ENCODE results near the gene ITGB5. TPM values are rescaled to one million over a fixed set of nuclear protein-coding genes. Genes with fewer than 3 reads are reported as not detected.

ITGB5 gene
- polyA plus RNA-seq, 1 experiment, result 393 TPM

GRCh38 chr3:124839896-124840295, 47.3 kb downstream of the ITGB5 start:
- DNase-seq (ENCODE audit: low read depth), result no peak
- Histone ChIP-seq H3K36me3 (ENCODE audit: control insufficient read depth, insufficient read depth, low read length) (peaks cover 4% of the 10 kb centered on the region), H3K27me3 (ENCODE audit: control insufficient read depth, insufficient read depth, low read length) (no peaks in the 10 kb centered on the region), H3K4me3 (ENCODE audit: low read depth, low read length) (no peak overlapping the region)
- TF ChIP-seq, protein P1, sequence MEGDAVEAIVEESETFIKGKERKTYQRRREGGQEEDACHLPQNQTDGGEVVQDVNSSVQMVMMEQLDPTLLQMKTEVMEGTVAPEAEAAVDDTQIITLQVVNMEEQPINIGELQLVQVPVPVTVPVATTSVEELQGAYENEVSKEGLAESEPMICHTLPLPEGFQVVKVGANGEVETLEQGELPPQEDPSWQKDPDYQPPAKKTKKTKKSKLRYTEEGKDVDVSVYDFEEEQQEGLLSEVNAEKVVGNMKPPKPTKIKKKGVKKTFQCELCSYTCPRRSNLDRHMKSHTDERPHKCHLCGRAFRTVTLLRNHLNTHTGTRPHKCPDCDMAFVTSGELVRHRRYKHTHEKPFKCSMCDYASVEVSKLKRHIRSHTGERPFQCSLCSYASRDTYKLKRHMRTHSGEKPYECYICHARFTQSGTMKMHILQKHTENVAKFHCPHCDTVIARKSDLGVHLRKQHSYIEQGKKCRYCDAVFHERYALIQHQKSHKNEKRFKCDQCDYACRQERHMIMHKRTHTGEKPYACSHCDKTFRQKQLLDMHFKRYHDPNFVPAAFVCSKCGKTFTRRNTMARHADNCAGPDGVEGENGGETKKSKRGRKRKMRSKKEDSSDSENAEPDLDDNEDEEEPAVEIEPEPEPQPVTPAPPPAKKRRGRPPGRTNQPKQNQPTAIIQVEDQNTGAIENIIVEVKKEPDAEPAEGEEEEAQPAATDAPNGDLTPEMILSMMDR (IDR thresholded peaks at IDR 0.05; ENCODE audit: insufficient read depth, low read depth, low read length), result no peak
- CTCF ChIA-PET, result no interaction called here
- POLR2A ChIA-PET, result no interaction called here

- CTCF ChIA-PET, result no interaction called here
- TF ChIP-seq, protein P1 (IDR thresholded peaks at IDR 0.05; ENCODE audit: insufficient read depth, low read depth, low read length), result no peak
- POLR2A ChIA-PET, result no interaction called here
These were observed 48.2 kb downstream of the ITGB5 start for GRCh38 chr3:124838963-124839362.

DNA sequence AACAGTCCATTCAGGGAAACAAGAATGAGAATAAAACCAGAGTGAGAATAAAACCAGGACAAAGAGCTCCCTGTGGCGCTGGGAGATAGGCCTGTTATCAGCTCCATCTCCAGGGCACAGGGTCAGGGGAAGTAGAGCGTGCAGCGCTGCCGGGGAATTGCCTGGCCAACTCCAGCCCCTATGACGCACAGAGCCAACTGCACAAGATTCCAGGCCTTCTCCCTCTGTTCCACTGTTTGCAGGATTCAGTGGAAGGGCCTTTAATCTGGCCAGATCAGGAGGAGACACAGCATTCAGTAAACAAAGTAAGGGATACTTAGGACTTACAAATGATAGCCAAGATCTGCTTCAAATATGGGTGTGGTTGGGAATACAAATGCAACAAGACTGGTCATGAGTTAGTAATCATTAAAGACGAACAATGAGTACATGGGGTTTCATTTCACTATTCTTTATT, 49.4 kb downstream of the ITGB5 start:
- ChIA-PET CTCF (interaction anchor here (1.0 to 1.1 kb wide), 2 partner anchors 11 to 38 kb away, joined by 3 read pairs; no protein-coding TSS in a partner anchor), POLR2A (no interaction called here)

More at GRCh38 chr3:124838963-124839362, 48.2 kb downstream of the ITGB5 start:
- no peak for DNase-seq (ENCODE audit: low read depth)
- Histone ChIP-seq H3K27me3 (ENCODE audit: control insufficient read depth, insufficient read depth, low read length) (no peaks in the 10 kb centered on the region), H3K36me3 (ENCODE audit: control insufficient read depth, insufficient read depth, low read length) (peaks cover 4% of the 10 kb centered on the region), H3K4me3 (ENCODE audit: low read depth, low read length) (no peak overlapping the region)

GRCh38 chr3:124837065-124837464, 50.1 kb downstream of the ITGB5 start:
- DNase-seq (ENCODE audit: low read depth), result no peak
- no peaks in the 10 kb centered on the region for H3K27me3 ChIP-seq (ENCODE audit: control insufficient read depth, insufficient read depth, low read length)
- peaks cover 3% of the 10 kb centered on the region; the same call in 1 of the 2 replicates for H3K36me3 ChIP-seq (ENCODE audit: control insufficient read depth, insufficient read depth, low read length)
- TF ChIP-seq, protein P1 (IDR thresholded peaks at IDR 0.05; ENCODE audit: insufficient read depth, low read depth, low read length), result no peak
- H3K4me3 ChIP-seq (ENCODE audit: low read depth, low read length), result no peak overlapping the region
- POLR2A ChIA-PET, result no interaction called here
- CTCF ChIA-PET, result interaction anchor here (0.7 to 1.1 kb wide), 3 partner anchors 8 to 38 kb away, joined by 3 read pairs; no protein-coding TSS in a partner anchor

More for the DNA sequence above, 49.4 kb downstream of the ITGB5 start:
- Histone ChIP-seq H3K27me3 (ENCODE audit: control insufficient read depth, insufficient read depth, low read length) (no peaks in the 10 kb centered on the region), H3K4me3 (ENCODE audit: low read depth, low read length) (no peak overlapping the region), H3K36me3 (ENCODE audit: control insufficient read depth, insufficient read depth, low read length) (peaks cover 3% of the 10 kb centered on the region; the same call in 1 of the 2 replicates)
- TF ChIP-seq, protein P1 (IDR thresholded peaks at IDR 0.05; ENCODE audit: insufficient read depth, low read depth, low read length), result no peak
- peak; percentile 80 for DNase-seq (ENCODE audit: low read depth)

GRCh38 chr3:124836448-124836847, 50.7 kb downstream of the ITGB5 start:
- H3K27me3 ChIP-seq (ENCODE audit: control insufficient read depth, insufficient read depth, low read length), result no peaks in the 10 kb centered on the region
- POLR2A ChIA-PET, result no interaction called here
- CTCF ChIA-PET, result interaction anchor here (0.7 kb wide), 1 partner anchor 9 kb away, joined by 3 read pairs; no protein-coding TSS in a partner anchor
- TF ChIP-seq, protein P1 (IDR thresholded peaks at IDR 0.05; ENCODE audit: insufficient read depth, low read depth, low read length), result no peak
- DNase-seq (ENCODE audit: low read depth), result no peak
- peaks cover 3% of the 10 kb centered on the region; the same call in 1 of the 2 replicates for H3K36me3 ChIP-seq (ENCODE audit: control insufficient read depth, insufficient read depth, low read length)
- H3K4me3 ChIP-seq (ENCODE audit: low read depth, low read length), result no peak overlapping the region
